ENCODE data around the gene CLEC2D. TPM values are rescaled to one million over a fixed set of nuclear protein-coding genes. Genes with fewer than 3 reads are reported as not detected.
A peak's percentile ranks its signal among the peaks of the same experiment; 100 is the strongest.

CLEC2D gene
- total and polyA plus RNA-seq, 2 donors (not counting 1 experiment from before 2014, with no cell fraction given) = 2.5 to 5.1 TPM

DNA sequence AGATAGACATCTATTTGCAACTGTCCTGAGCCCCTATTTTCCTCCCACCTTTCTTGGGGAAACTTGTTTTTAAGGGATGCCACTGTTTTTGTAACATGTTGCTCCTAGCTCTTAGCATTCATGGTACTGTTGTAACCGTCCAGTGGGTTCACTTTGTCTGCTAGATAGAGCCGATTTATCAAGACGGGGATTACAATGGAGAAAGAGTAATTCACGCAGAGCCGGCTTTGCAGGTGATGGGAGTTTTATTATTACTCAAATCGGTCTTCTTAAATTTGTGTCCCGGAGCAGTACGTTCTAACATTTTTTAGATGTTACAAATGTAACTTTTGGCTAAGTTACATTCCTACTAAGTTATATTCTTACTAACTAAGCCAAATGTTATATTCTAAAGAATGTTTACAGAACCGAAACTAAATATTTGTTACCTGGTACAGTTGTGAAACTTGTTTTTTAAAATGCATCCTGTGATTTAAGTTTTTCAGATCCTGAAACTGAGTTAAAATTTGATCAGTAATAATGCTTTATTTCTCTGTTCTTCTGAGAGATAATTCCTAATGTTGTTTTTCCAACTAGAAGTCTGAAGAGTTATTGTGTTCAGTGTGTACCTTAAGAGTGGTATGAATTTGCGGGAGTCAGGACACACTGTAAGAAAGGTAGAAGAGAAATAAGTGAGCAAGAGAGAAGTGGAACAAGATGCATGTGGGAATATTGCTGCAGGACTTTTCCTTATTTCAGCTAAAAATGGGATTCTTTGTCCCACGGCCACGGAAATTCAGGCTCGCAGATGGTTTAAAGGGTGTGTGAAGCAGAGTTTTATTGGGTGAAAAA, 20.6 kb upstream of the CLEC2D start:
- peak in 1 of 2 donors; percentile 18 for DNase-seq (ENCODE audit: low read depth in 2 of 2)
- H3K27ac ChIP-seq (ENCODE audit: insufficient read depth, low read length) = peak overlapping the region; percentile 77
- no peaks in the 10 kb centered on the region for H3K27me3 ChIP-seq (ENCODE audit: control insufficient read depth, insufficient read depth, low read length)
- H3K36me3 ChIP-seq (ENCODE audit: control insufficient read depth, insufficient read depth, low read length) = peaks cover under 1% of the 10 kb centered on the region
- peak overlapping the region; percentile 99 for H3K4me2 ChIP-seq (ENCODE audit: extremely low read depth, insufficient read depth, low read length)
- TF ChIP-seq, protein P1, sequence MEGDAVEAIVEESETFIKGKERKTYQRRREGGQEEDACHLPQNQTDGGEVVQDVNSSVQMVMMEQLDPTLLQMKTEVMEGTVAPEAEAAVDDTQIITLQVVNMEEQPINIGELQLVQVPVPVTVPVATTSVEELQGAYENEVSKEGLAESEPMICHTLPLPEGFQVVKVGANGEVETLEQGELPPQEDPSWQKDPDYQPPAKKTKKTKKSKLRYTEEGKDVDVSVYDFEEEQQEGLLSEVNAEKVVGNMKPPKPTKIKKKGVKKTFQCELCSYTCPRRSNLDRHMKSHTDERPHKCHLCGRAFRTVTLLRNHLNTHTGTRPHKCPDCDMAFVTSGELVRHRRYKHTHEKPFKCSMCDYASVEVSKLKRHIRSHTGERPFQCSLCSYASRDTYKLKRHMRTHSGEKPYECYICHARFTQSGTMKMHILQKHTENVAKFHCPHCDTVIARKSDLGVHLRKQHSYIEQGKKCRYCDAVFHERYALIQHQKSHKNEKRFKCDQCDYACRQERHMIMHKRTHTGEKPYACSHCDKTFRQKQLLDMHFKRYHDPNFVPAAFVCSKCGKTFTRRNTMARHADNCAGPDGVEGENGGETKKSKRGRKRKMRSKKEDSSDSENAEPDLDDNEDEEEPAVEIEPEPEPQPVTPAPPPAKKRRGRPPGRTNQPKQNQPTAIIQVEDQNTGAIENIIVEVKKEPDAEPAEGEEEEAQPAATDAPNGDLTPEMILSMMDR (conservative IDR thresholded peaks at IDR 0.05 in 1 of 2, IDR thresholded peaks at IDR 0.05 in 1 of 2; ENCODE audit: low read depth in 1 of 2, low read length in 2 of 2) = no peak
- no peak for TF ChIP-seq EZH2 (IDR thresholded peaks at IDR 0.05; ENCODE audit: low read length, missing control alignments)
- peak overlapping the region; percentile 65 to 92 (median 84) for H3K4me3 ChIP-seq (replicated peaks in 1 of 4; ENCODE audit: control extremely low read depth in 1 of 4, insufficient read depth in 1 of 4, low read depth in 3 of 4, low read length in 4 of 4)
- no peaks in the 10 kb centered on the region for H4K20me1 ChIP-seq (ENCODE audit: control insufficient read depth, extremely low read depth, insufficient read depth, low read length)
- H2AFZ ChIP-seq (ENCODE audit: low read length) = peak overlapping the region; percentile 72
- H3K9ac ChIP-seq (ENCODE audit: insufficient read depth, low read length) = peak overlapping the region; percentile 73
- peaks cover 7% of the 10 kb centered on the region for H3K4me1 ChIP-seq (ENCODE audit: control insufficient read depth, extremely low read depth, insufficient read depth, low read length)
- peaks cover 13% of the 10 kb centered on the region for H3K79me2 ChIP-seq (ENCODE audit: control insufficient read depth, insufficient read depth, low read length)
- no peaks in the 10 kb centered on the region for H3K9me3 ChIP-seq (ENCODE audit: control insufficient read depth, insufficient read depth, low read depth, low read length)

DNA sequence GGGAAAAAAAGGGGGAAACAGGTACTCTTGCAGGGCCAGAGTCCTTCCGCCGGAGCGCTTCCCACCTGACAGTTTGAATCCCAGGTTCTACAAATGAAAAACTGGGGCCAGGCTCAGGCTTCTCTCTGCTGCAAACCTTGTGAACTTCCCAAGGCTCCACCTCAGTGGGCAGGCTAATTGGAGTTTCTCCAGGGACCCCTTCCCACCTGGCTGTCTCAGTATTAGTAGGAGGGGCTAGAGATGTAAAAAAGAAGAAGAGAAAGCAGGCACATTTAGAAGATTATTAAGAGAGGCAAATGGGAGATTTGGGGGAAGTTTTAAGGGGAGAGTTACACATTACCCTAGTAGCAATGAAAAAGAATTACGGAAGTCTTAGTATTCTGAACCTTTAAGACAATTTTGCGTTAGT, 20.0 kb upstream of the CLEC2D start:
- Histone ChIP-seq H3K4me2 (ENCODE audit: extremely low read depth, insufficient read depth, low read length) (peak overlapping the region; percentile 99), H3K9me3 (ENCODE audit: control insufficient read depth, insufficient read depth, low read depth, low read length) (no peaks in the 10 kb centered on the region), H3K9ac (ENCODE audit: insufficient read depth, low read length) (peak overlapping the region; percentile 73), H4K20me1 (ENCODE audit: control insufficient read depth, extremely low read depth, insufficient read depth, low read length) (no peaks in the 10 kb centered on the region), H3K79me2 (ENCODE audit: control insufficient read depth, insufficient read depth, low read length) (peaks cover 13% of the 10 kb centered on the region), H3K27ac (ENCODE audit: insufficient read depth, low read length) (peak overlapping the region; percentile 77), H3K4me1 (ENCODE audit: control insufficient read depth, extremely low read depth, insufficient read depth, low read length) (peaks cover 7% of the 10 kb centered on the region), H3K4me3 (replicated peaks in 1 of 4; ENCODE audit: control extremely low read depth in 1 of 4, insufficient read depth in 1 of 4, low read depth in 3 of 4, low read length in 4 of 4) (peak overlapping the region; percentile 65 to 92 (median 84)), H3K27me3 (ENCODE audit: control insufficient read depth, insufficient read depth, low read length) (no peaks in the 10 kb centered on the region), H2AFZ (ENCODE audit: low read length) (peak overlapping the region; percentile 55), H3K36me3 (ENCODE audit: control insufficient read depth, insufficient read depth, low read length) (peaks cover 4% of the 10 kb centered on the region)
- no peak for TF ChIP-seq EZH2 (IDR thresholded peaks at IDR 0.05; ENCODE audit: low read length, missing control alignments)
- TF ChIP-seq, protein P1 (conservative IDR thresholded peaks at IDR 0.05 in 1 of 2, IDR thresholded peaks at IDR 0.05 in 1 of 2; ENCODE audit: low read depth in 1 of 2, low read length in 2 of 2) = no peak
- DNase-seq (ENCODE audit: low read depth in 2 of 2) = no peak

DNA sequence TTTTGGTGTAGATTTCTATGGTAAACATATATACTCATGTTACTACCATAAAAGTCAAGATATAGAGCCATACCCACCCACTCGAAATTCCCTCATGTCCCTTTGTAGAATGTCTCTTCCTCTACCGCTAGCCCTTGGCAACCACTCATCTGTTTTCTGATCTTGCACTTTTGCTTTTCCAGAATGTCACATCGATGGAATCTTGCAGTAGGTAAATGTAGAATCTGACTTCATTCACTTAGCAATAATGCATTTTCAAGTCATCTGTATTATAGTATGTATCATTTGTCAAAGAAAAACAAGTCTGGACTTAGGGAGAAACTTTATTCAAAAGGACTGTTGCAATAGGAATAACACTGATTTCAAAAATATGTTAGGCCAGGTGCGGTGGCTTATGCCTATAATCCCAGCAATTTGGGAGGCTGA, 19.3 kb upstream of the CLEC2D start:
- Histone ChIP-seq H3K9me3 (ENCODE audit: control insufficient read depth, insufficient read depth, low read depth, low read length) (no peaks in the 10 kb centered on the region), H3K4me3 (replicated peaks in 1 of 4; ENCODE audit: control extremely low read depth in 1 of 4, insufficient read depth in 1 of 4, low read depth in 3 of 4, low read length in 4 of 4) (peak overlapping the region; percentile 65 to 92 (median 84)), H3K9ac (ENCODE audit: insufficient read depth, low read length) (no peak overlapping the region), H3K27ac (ENCODE audit: insufficient read depth, low read length) (peak overlapping the region; percentile 71), H3K36me3 (ENCODE audit: control insufficient read depth, insufficient read depth, low read length) (peaks cover 4% of the 10 kb centered on the region), H3K4me2 (ENCODE audit: extremely low read depth, insufficient read depth, low read length) (peak overlapping the region; percentile 99), H3K27me3 (ENCODE audit: control insufficient read depth, insufficient read depth, low read length) (no peaks in the 10 kb centered on the region), H3K79me2 (ENCODE audit: control insufficient read depth, insufficient read depth, low read length) (peaks cover 13% of the 10 kb centered on the region), H2AFZ (ENCODE audit: low read length) (no peak overlapping the region), H4K20me1 (ENCODE audit: control insufficient read depth, extremely low read depth, insufficient read depth, low read length) (no peaks in the 10 kb centered on the region), H3K4me1 (ENCODE audit: control insufficient read depth, extremely low read depth, insufficient read depth, low read length) (peaks cover 7% of the 10 kb centered on the region)
- TF ChIP-seq, protein P1 (conservative IDR thresholded peaks at IDR 0.05 in 1 of 2, IDR thresholded peaks at IDR 0.05 in 1 of 2; ENCODE audit: low read depth in 1 of 2, low read length in 2 of 2) = no peak
- no peak for TF ChIP-seq EZH2 (IDR thresholded peaks at IDR 0.05; ENCODE audit: low read length, missing control alignments)
- DNase-seq (ENCODE audit: low read depth in 2 of 2) = peak; percentile 28 to 40

All from fibroblast of lung (primary cell).